Measurements from ENCODE around the gene AMBN.
"Not testable (repeated sequence)": the region's sequence is repeated elsewhere in the genome, so short reads cannot be mapped to it uniquely, and the experiment has no call there.

Gene AMBN

GRCh38 chr4:70608324-70608723 is 16.3 kb downstream of the AMBN start:
- DNase-seq: no peak

DNA sequence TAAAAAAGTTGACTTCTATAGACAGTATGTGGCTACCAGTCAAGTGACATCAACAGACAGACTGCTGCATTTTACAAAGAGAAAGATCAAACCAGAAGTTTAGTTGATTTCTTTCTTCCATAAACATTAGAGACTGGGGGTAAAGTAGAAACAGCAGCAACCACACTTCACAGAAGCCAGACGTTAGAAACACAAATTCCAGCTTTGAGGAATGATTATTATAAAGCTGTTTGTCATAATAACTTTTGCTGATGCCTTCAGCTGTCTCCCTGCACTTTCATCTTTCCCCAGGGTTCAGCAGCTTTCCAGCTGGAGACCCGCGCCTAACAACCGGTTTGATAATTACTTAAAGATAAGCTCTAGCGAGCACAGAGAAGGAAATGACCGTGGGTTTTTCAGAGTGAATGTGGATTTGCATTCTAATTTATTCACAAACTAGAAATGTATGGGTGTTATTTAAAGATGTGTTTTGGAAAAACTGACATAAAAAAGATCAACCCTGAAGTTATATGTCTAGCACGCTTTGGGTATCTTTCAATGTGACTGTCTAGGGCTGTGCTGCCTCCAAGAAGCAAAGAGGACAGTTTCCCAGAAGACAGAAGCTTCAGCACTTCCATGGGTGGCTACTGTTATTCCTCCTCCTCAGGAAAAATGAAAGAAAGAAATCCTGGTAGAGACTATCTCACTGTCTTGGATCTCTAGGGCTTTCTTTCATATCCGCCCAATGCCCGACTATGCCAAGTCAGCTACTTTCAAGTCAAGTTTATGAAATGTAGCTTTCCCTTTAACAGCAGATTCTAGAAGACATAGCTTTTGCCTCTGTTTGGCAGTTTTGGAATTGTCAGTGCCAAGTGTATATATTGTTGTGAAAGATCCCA is 21.5 kb downstream of the AMBN start:
- DNase-seq: no peak

- DNase-seq: no peak
Observed at GRCh38 chr4:70614184-70614555, 22.1 kb downstream of the AMBN start.

GRCh38 chr4:70619288-70619687 is 27.2 kb downstream of the AMBN start:
- DNase-seq: no peak

- no peak for DNase-seq
Observed at GRCh38 chr4:70619778-70620177, 27.7 kb downstream of the AMBN start.

GRCh38 chr4:70623323-70623722 is 31.3 kb downstream of the AMBN start:
- no peak for DNase-seq

GRCh38 chr4:70624226-70624793 is 32.3 kb downstream of the AMBN start:
- DNase-seq: no peak

GRCh38 chr4:70627620-70628019 is 35.6 kb downstream of the AMBN start:
- no peak for DNase-seq

DNA sequence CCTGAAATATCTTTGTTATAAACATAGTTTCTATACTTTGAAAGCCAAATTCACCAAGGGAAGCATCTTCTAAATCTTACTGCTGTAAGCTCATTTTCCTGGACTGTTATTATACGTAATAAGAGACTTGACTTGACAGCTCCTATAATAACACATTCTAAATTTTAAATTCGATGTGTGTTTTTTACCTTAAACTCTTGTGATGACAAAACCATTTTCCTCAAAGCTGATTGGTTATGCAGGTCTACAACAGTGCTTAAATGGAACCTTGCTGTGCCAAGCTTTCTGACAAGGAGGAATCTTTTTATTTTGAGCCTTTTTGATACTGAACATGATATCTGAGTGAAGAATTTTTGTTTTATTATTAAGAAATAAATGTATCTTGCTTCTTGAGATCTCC is 36.4 kb downstream of the AMBN start, which contains the start of gene ENAM:
Gene ENAM (plus strand): TSS at position 301 of the 400 bp plus-strand sequence. CDS start 757 bp downstream, outside the sequence.
- DNase-seq: no peak

- DNase-seq: no peak
Observed at GRCh38 chr4:70629469-70630090, 37.5 kb downstream of the AMBN start.

DNA sequence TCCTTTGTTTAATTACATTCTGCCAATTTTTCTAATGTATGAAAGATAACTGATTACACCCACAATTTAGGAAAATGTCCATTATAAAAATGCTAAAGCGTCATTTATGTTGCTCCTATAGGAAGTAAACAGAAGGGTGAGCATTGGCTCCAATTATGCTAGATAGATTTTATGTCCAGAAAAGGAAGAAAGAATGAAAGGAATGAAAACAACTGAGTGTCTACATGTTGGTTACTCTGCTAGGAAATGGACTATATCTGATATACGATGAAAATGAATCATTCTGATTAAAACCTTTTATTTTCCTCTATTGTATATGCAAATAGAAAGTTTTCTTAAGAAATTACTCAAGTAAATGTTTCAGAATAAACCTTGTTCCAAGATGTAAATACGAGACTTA is 38.1 kb downstream of the AMBN start:
- DNase-seq: no peak

DNA sequence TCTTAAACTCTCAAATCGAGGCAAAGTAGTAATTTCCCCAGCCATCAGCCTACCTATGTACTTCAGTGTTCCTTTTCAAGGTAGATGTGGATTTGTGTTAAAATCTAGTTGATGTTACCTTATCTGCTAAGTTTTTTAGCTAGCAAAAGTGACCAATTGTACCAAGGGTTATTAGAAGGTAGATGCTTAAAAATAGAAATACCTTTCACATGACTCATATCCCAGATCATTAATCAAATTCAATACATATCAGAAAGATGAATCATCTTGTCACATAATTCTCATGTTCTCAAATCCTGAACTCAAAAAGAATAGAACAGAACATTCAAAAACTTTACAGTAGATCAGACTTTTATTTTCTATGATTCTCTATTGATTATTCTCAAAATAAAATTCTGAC is 40.0 kb downstream of the AMBN start:
- no peak for DNase-seq

DNA sequence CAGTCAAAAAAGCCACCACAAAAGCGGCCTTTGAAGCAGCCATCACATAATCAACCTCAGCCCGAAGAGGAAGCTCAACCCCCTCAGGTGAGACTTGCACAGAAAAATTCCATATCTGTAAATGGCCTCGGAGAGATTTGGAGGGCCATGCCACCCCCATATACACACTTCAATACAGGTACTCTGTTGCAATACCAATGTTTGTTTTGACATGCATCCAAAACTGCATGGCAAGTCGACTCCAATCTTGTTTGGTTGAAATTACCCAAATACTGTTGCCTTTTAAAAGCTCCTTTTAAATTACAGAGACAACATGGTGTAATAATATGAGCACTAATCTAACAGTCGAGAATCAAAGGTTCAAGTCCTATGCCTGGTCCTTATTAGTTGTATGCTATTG is 42.4 kb downstream of the AMBN start:
- no peak for DNase-seq

- DNase-seq: no peak
Observed at GRCh38 chr4:70637239-70637913, 45.3 kb downstream of the AMBN start.

GRCh38 chr4:70640192-70640591 is 48.1 kb downstream of the AMBN start:
- DNase-seq: no peak

GRCh38 chr4:70650741-70651140 is 58.7 kb downstream of the AMBN start:
- DNase-seq: not testable (repeated sequence)

DNA sequence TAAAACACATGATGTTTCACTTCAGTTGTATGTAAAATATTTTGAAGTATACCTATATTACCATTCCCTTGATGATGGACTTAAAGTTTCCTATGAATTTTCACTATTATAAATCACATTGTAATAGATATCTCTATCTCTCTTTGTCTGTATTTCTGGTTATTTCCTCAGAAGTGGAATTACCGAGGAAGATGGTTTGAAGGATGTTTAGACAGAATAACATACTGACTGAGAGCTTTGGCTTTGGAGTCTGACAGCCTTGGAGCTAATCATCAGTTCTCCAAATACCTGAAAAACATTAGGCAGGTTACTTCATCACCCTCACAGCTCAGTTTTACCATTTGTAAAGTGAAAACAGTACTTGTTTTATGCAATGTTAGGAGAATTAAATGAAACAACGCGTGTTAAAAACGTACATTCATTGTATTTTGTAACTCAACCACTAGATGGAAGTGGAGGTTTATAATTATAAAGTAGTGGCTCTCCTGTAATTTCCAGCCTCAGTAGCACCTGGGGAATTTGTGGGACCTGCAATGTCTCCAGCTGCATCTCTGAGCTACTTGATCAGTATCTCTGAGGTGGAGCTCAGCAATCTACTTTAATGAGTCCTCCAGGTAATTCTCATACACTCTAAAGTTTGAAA is 59.9 kb downstream of the AMBN start:
- DNase-seq: no peak

GRCh38 chr4:70654605-70655011 is 62.6 kb downstream of the AMBN start:
- no peak for DNase-seq
